ENCODE results near the gene MYBPC3. TPM values are rescaled to one million over a fixed set of nuclear protein-coding genes. Genes with fewer than 3 reads are reported as not detected.

MYBPC3 gene
- polyA plus RNA-seq, 4 donors: 0.03 to 5.4 (median 0.04) TPM; not detected in 1

GRCh38 chr11:47333886-47334443 is 18.5 kb downstream of the MYBPC3 start:
- H3K36me3 ChIP-seq (ENCODE audit: control insufficient read depth in 3 of 3, insufficient read depth in 2 of 3, low read depth in 1 of 3, low read length in 3 of 3): peaks cover under 1 to 13% (median 7%) of the 10 kb centered on the region in 3 donors
- no peak overlapping the region for H3K27ac ChIP-seq (ENCODE audit: low read depth in 1 of 3, low read length in 2 of 3)
- 88 to 93% (median 90%) methylated on average over 8 of the region's 8 CpGs for WGBS, 3 donors
- no peak overlapping the region for H3K4me3 ChIP-seq (ENCODE audit: low read depth in 1 of 3, low read length in 3 of 3)
- no peaks in the 10 kb centered on the region for H3K9me3 ChIP-seq (ENCODE audit: control insufficient read depth in 2 of 2, insufficient read depth in 1 of 2, low read depth in 1 of 2, low read length in 1 of 2)
- no peaks in the 10 kb centered on the region for H3K27me3 ChIP-seq (ENCODE audit: control insufficient read depth in 3 of 3, insufficient read depth in 3 of 3, low read length in 3 of 3)
- peaks cover 0 to 13% (median 2%) of the 10 kb centered on the region in 3 donors for H3K4me1 ChIP-seq (ENCODE audit: control insufficient read depth in 3 of 3, insufficient read depth in 2 of 3, low read depth in 1 of 3, low read length in 2 of 3)
- DNase-seq: no peak
- FAIRE-seq: no peak

DNA sequence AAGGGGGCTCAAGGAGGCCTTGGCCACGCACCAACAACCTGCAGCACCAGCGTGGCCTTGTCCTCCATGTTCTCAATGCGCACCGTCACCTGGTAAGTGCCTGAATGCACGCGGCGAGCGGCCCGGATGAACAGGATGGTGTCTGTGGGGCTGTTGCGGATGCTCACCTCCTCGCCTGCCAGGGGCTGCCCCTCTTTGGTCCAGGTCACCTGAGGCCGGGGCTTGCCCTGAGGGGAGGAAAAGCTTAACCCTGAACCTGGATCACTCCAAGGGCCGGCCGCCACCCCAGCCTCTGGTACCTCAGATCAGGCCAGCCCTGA is 19.0 kb downstream of the MYBPC3 start:
- H3K27ac ChIP-seq (ENCODE audit: low read depth in 1 of 3, low read length in 2 of 3): no peak overlapping the region
- 94 to 99% (median 96%) methylated on average over 13 to 14 of the region's 14 CpGs for WGBS, 3 donors
- no peaks in the 10 kb centered on the region for H3K9me3 ChIP-seq (ENCODE audit: control insufficient read depth in 2 of 2, insufficient read depth in 1 of 2, low read depth in 1 of 2, low read length in 1 of 2)
- H3K4me1 ChIP-seq (ENCODE audit: control insufficient read depth in 3 of 3, insufficient read depth in 2 of 3, low read depth in 1 of 3, low read length in 2 of 3): peaks cover 0 to 13% (median 2%) of the 10 kb centered on the region in 3 donors
- peaks cover 4 to 15% (median 7%) of the 10 kb centered on the region in 3 donors for H3K36me3 ChIP-seq (ENCODE audit: control insufficient read depth in 3 of 3, insufficient read depth in 2 of 3, low read depth in 1 of 3, low read length in 3 of 3)
- FAIRE-seq: no peak
- H3K27me3 ChIP-seq (ENCODE audit: control insufficient read depth in 3 of 3, insufficient read depth in 3 of 3, low read length in 3 of 3): no peaks in the 10 kb centered on the region
- H3K4me3 ChIP-seq (ENCODE audit: low read depth in 1 of 3, low read length in 3 of 3): no peak overlapping the region
- no peak for DNase-seq

GRCh38 chr11:47332791-47333525 is 19.5 kb downstream of the MYBPC3 start:
- WGBS, 3 donors: 94 to 97% (median 97%) methylated on average over 17 to 20 of the region's 20 CpGs
- Histone ChIP-seq H3K9me3 (ENCODE audit: control insufficient read depth in 2 of 2, insufficient read depth in 1 of 2, low read depth in 1 of 2, low read length in 1 of 2) (no peaks in the 10 kb centered on the region), H3K27me3 (ENCODE audit: control insufficient read depth in 3 of 3, insufficient read depth in 3 of 3, low read length in 3 of 3) (no peaks in the 10 kb centered on the region), H3K36me3 (ENCODE audit: control insufficient read depth in 3 of 3, insufficient read depth in 2 of 3, low read depth in 1 of 3, low read length in 3 of 3) (peaks cover 7 to 15% (median 7%) of the 10 kb centered on the region in 3 donors), H3K4me3 (ENCODE audit: low read depth in 1 of 3, low read length in 3 of 3) (no peak overlapping the region), H3K27ac (ENCODE audit: low read depth in 1 of 3, low read length in 2 of 3) (no peak overlapping the region), H3K4me1 (ENCODE audit: control insufficient read depth in 3 of 3, insufficient read depth in 2 of 3, low read depth in 1 of 3, low read length in 2 of 3) (peaks cover 0 to 13% (median 2%) of the 10 kb centered on the region in 3 donors)
- no peak for FAIRE-seq
- DNase-seq: no peak

DNA sequence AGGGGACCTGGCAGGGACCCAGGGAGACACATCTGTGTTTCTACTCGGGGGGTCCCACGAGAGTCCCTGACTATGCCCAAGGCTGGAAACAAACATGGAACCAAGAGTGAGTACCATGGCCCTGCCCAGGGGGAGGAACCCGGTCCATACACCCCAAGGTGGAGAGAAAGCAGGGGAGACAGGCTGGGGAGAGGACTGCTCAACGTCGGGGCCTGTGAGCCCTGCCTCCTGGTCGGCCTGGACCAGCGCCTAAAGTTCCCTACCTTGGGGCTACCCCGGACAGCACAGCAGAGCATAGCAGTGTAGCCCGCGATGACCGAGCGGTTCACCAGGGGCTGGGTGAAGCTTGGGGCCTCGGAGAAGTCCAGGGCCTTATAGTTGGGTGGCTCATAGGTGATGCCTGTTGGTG is 20.2 kb downstream of the MYBPC3 start:
- H3K36me3 ChIP-seq (ENCODE audit: control insufficient read depth in 3 of 3, insufficient read depth in 2 of 3, low read depth in 1 of 3, low read length in 3 of 3): peaks cover 7 to 17% (median 10%) of the 10 kb centered on the region in 3 donors
- DNase-seq (no peak), FAIRE-seq (no peak)
- peaks cover 0 to 13% (median 2%) of the 10 kb centered on the region in 3 donors for H3K4me1 ChIP-seq (ENCODE audit: control insufficient read depth in 3 of 3, insufficient read depth in 2 of 3, low read depth in 1 of 3, low read length in 2 of 3)
- no peaks in the 10 kb centered on the region for H3K9me3 ChIP-seq (ENCODE audit: control insufficient read depth in 2 of 2, insufficient read depth in 1 of 2, low read depth in 1 of 2, low read length in 1 of 2)
- H3K27ac ChIP-seq (ENCODE audit: low read depth in 1 of 3, low read length in 2 of 3): peak overlapping the region in 2 of 3 donors; percentile 0 to 32
- 76 to 80% (median 78%) methylated on average over 12 to 13 of the region's 13 CpGs for WGBS, 3 donors
- no peak overlapping the region for H3K4me3 ChIP-seq (ENCODE audit: low read depth in 1 of 3, low read length in 3 of 3)
- no peaks in the 10 kb centered on the region for H3K27me3 ChIP-seq (ENCODE audit: control insufficient read depth in 3 of 3, insufficient read depth in 3 of 3, low read length in 3 of 3)

GRCh38 chr11:47331454-47332302 is 20.8 kb downstream of the MYBPC3 start:
- Histone ChIP-seq H3K36me3 (ENCODE audit: control insufficient read depth in 3 of 3, insufficient read depth in 2 of 3, low read depth in 1 of 3, low read length in 3 of 3) (peaks cover 7 to 23% (median 16%) of the 10 kb centered on the region in 3 donors), H3K27ac (ENCODE audit: low read depth in 1 of 3, low read length in 2 of 3) (no peak overlapping the region), H3K4me1 (ENCODE audit: control insufficient read depth in 3 of 3, insufficient read depth in 2 of 3, low read depth in 1 of 3, low read length in 2 of 3) (peaks cover 0 to 13% (median 2%) of the 10 kb centered on the region in 3 donors), H3K9me3 (ENCODE audit: control insufficient read depth in 2 of 2, insufficient read depth in 1 of 2, low read depth in 1 of 2, low read length in 1 of 2) (no peaks in the 10 kb centered on the region), H3K27me3 (ENCODE audit: control insufficient read depth in 3 of 3, insufficient read depth in 3 of 3, low read length in 3 of 3) (no peaks in the 10 kb centered on the region), H3K4me3 (ENCODE audit: low read depth in 1 of 3, low read length in 3 of 3) (no peak overlapping the region)
- DNase-seq (peak; percentile 71 to 78), FAIRE-seq (no peak)
- WGBS, 3 donors: 39 to 70% (median 51%) methylated on average over 21 of the region's 21 CpGs

DNA sequence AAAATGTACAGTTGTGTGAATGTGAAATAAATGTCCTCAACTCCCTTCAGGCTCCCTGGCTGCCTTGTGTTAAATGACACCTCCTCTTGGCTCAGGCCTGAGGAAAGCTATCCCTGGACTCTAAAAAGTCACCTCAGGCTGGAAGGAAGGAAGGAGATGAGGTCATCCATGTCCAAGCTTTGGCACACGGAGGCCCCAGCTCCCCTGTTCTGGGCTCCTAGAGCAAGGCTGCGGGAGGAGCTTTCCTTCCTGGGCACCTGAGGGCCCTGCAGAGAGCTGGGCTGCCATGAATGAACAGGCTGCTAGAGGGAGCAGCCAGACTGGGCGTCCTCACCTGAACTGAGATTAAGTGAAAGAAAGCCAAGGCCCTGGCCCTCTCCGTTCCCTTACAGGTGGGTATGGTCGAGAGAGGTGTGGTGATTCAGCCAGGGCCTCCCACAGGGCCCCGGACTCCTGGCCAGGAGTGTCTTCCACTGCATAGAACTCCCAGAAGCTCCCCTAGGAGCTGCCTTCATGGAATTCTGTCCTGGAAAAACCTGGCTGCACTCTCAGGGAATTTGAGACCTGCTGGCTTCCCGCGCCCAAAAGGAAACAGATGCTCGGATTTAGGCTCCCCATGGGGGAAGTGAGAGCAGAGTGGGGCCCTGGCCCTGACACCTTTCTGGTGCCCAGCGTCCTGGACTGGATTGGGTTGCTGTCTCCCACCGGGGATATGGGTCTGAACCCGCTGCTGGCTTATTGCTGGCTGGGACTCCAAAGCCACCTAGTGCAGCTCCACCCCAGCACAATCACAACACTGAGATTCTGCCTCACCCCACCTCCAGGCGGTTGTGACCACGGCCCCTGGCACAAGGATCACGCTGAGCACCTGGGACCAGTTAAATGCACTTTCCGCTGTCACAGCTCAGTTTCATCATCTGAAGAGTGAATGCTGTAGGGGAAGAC is 22.2 kb downstream of the MYBPC3 start:
- H3K27ac ChIP-seq (ENCODE audit: low read depth in 1 of 3, low read length in 2 of 3): peak overlapping the region in 1 of 3 donors; percentile 23
- 64 to 74% (median 68%) methylated on average over 16 of the region's 16 CpGs for WGBS, 3 donors
- no peak for FAIRE-seq
- no peaks in the 10 kb centered on the region for H3K9me3 ChIP-seq (ENCODE audit: control insufficient read depth in 2 of 2, insufficient read depth in 1 of 2, low read depth in 1 of 2, low read length in 1 of 2)
- H3K27me3 ChIP-seq (ENCODE audit: control insufficient read depth in 3 of 3, insufficient read depth in 3 of 3, low read length in 3 of 3): no peaks in the 10 kb centered on the region
- no peak overlapping the region for H3K4me3 ChIP-seq (ENCODE audit: low read depth in 1 of 3, low read length in 3 of 3)
- H3K36me3 ChIP-seq (ENCODE audit: control insufficient read depth in 3 of 3, insufficient read depth in 2 of 3, low read depth in 1 of 3, low read length in 3 of 3): peaks cover 7 to 26% (median 25%) of the 10 kb centered on the region in 3 donors
- DNase-seq: peak in 1 of 2 donors; percentile 6
- H3K4me1 ChIP-seq (ENCODE audit: control insufficient read depth in 3 of 3, insufficient read depth in 2 of 3, low read depth in 1 of 3, low read length in 2 of 3): peaks cover 0 to 13% (median 2%) of the 10 kb centered on the region in 3 donors

- Histone ChIP-seq H3K9me3 (ENCODE audit: control insufficient read depth in 2 of 2, insufficient read depth in 1 of 2, low read depth in 1 of 2, low read length in 1 of 2) (no peaks in the 10 kb centered on the region), H3K4me1 (ENCODE audit: control insufficient read depth in 3 of 3, insufficient read depth in 2 of 3, low read depth in 1 of 3, low read length in 2 of 3) (peaks cover 0 to 13% (median 2%) of the 10 kb centered on the region in 3 donors), H3K36me3 (ENCODE audit: control insufficient read depth in 3 of 3, insufficient read depth in 2 of 3, low read depth in 1 of 3, low read length in 3 of 3) (peaks cover 7 to 31% (median 29%) of the 10 kb centered on the region in 3 donors), H3K27ac (ENCODE audit: low read depth in 1 of 3, low read length in 2 of 3) (no peak overlapping the region), H3K4me3 (ENCODE audit: low read depth in 1 of 3, low read length in 3 of 3) (no peak overlapping the region), H3K27me3 (ENCODE audit: control insufficient read depth in 3 of 3, insufficient read depth in 3 of 3, low read length in 3 of 3) (no peaks in the 10 kb centered on the region)
- 82 to 91% (median 89%) methylated on average over 12 of the region's 12 CpGs for WGBS, 3 donors
- FAIRE-seq (no peak), DNase-seq (no peak)
Measured at GRCh38 chr11:47329431-47329986, 23.0 kb downstream of the MYBPC3 start.

Measured in small intestine (tissue), 7 donors.